NCI-H2196 (cell line): ENCODE data around the gene MAML1.
"Not testable (repeated sequence)": the region's sequence is repeated elsewhere in the genome, so short reads cannot be mapped to it uniquely, and the experiment has no call there.

ENCODE experiments used
- DNase-seq: peaks from one replicate; lab custom pipeline; 2025; ENCODE audit not compliant: unreplicated experiment; lab: John Stamatoyannopoulos, UW

Gene MAML1, protein sequence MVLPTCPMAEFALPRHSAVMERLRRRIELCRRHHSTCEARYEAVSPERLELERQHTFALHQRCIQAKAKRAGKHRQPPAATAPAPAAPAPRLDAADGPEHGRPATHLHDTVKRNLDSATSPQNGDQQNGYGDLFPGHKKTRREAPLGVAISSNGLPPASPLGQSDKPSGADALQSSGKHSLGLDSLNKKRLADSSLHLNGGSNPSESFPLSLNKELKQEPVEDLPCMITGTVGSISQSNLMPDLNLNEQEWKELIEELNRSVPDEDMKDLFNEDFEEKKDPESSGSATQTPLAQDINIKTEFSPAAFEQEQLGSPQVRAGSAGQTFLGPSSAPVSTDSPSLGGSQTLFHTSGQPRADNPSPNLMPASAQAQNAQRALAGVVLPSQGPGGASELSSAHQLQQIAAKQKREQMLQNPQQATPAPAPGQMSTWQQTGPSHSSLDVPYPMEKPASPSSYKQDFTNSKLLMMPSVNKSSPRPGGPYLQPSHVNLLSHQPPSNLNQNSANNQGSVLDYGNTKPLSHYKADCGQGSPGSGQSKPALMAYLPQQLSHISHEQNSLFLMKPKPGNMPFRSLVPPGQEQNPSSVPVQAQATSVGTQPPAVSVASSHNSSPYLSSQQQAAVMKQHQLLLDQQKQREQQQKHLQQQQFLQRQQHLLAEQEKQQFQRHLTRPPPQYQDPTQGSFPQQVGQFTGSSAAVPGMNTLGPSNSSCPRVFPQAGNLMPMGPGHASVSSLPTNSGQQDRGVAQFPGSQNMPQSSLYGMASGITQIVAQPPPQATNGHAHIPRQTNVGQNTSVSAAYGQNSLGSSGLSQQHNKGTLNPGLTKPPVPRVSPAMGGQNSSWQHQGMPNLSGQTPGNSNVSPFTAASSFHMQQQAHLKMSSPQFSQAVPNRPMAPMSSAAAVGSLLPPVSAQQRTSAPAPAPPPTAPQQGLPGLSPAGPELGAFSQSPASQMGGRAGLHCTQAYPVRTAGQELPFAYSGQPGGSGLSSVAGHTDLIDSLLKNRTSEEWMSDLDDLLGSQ

DNA sequence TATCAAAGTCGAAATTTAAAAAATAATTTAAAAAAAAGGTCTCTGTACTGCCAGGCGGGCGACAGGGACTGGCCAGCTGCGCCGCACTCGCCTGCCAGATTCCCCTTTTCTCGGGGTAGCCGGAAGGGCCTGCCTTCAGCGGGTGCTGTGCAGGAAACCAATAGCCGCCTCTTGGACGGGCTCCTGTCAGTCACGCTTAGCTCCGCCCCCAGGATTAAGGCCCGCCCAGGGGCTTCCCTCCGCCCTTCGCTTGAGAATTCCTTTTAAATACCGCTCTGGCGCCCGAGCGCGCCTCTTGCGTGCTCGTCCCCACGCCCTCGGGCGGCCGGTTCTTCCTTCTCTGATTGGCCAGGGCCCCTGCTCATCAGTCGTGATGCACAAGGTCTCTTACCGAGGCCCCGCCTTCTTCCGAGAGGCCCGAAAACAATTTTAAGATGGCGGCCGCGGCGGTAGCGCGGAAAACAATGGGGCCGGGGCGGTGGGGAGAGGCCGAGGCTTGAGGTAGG, at the start of gene MAML1:
MAML1 (plus strand) TSS at position 411 of the 506 bp plus-strand sequence. CDS start 291 bp downstream, outside the sequence.
- DNase-seq: peak; percentile 100

DNA sequence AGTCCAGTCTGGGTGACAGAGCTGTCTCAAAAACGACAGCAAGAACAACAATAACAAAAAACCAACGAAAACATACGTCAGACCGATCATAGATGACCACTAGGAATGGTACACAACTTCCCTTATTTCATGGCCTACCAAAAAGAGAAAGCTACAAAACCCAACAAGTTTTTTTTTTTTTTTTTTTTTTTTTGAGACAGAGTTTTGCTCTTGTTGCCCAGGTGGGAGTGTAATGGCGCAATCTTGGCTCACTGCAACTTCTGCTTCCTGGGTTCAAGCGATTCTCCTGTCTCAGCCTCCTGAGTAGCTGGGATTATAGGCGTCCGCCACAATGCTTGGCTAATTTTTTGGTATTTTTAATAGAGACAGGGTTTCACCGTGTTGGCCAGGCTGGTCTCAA, 43.4 kb upstream of the MAML1 start:
- DNase-seq: not testable (repeated sequence)

DNA sequence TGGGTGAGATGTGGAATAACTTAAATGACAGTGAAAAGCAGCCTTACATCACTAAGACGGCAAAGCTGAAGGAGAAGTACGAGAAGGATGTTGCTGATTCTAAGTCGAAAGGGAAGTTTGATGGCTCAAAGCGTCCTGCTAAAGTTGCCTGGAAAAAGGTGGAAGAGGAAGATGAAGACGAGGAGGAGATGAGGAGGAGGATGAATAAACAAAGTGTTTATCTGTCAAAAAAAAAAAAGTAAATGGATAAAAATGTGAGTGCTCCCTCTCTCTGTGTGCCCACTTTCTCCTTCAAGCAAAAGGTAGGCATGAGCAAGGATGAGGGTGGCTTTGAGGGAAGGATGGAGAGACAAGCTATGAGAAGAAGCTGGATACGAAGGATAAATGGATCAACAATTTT, 38.1 kb upstream of the MAML1 start:
- DNase-seq: no peak

DNA sequence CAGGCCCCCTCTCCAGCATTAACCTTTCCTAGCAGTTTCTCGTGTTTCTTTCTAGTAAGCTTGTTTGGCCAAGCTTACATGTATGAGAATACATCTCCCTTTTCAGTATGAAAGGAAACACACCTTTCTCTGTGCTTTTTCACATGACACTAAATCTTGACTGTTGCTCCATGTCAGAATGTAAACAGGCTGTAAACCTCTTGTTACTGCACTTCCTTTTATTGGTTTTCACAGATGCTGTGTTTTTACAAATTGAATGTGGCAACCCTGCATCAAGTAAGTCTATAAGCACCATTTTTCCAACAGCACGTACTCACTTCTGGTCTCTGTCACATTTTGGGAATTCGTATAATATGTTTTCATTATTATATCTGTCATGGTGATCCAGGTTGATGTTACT, 36.0 kb upstream of the MAML1 start:
- no peak for DNase-seq

DNA sequence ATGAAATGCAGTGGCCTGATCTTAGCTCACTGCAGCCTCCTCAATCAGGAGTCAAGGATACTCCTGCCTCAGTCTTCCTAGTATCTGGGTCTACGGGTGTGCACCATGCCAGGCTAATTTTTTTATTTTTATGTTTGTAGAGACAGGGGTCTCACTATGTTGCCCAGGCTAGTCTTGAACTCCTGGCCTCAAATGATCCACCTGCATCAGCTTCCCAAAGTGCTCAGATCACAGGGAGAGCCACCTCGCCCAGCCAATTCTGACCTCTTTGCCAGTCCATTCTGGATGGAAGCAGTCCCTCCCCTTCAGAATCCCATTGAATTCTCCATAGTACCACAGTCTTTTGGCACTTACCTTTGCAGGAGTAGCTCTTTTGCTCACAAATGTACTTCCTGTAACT, 35.5 kb upstream of the MAML1 start:
- no peak for DNase-seq

DNA sequence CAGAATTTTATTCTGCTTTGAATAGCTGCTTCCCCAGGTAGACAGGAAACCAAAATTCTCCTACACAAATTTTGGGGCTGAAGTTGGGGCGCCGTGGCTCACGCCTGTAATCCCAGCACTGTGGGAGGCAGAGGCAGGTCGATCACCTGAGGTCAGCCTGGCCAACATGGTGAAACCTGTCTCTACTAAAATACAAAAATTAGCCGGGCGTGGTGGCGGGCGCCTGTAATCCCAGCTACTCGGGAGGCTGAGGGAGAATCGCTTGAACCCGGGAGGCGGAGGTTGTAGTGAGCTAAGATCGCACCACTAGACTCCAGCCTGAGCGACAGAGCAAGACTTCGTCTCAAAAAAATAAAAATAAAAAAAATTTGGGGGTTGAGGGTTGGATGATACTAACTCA, 35.1 kb upstream of the MAML1 start:
- DNase-seq: not testable (repeated sequence)

DNA sequence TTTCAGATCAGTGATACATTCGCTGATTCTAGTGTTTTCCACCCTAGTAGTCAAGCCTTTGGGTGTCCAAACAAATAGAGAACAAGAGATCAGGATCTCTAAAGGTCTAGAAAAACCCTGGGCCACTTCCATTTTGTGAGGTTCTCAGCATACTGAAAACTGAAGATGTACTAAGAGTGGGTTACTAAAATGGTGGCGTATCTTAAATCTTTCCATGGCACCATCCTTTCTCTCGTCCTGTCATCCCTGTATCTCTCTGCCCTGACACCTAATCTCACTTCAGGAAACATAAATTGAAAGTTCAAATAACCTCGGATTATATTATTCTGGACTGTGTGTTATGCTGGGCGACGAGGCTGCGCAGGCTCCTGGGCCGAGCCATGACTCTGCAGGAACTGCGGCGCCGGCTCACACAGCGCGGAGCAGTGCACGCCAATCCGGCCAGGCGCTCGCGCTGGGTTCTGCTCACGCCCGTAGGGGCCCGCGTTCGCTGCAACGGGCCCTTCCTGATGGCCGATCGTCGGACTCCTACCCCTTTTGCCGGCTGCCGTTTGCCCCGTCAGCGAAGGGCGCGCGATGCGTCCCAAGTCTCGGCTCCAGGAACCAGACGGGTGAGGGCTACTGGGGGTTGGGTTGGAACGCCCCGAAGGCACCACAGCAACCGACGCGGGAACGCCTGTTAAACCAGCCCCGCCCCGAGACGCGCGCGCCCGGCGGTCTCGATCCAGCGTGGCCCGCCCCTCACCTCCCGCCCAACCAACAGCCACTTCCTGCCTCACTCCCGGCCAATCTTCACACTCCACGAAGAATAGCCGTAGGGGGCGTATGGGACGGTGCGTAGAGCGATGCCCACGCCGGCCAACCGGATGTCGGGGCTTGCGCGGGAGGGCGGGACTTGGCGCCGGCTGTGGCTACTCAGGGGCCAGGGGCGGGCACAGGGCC, 34.4 kb upstream of the MAML1 start:
- DNase-seq: peak; percentile 99

DNA sequence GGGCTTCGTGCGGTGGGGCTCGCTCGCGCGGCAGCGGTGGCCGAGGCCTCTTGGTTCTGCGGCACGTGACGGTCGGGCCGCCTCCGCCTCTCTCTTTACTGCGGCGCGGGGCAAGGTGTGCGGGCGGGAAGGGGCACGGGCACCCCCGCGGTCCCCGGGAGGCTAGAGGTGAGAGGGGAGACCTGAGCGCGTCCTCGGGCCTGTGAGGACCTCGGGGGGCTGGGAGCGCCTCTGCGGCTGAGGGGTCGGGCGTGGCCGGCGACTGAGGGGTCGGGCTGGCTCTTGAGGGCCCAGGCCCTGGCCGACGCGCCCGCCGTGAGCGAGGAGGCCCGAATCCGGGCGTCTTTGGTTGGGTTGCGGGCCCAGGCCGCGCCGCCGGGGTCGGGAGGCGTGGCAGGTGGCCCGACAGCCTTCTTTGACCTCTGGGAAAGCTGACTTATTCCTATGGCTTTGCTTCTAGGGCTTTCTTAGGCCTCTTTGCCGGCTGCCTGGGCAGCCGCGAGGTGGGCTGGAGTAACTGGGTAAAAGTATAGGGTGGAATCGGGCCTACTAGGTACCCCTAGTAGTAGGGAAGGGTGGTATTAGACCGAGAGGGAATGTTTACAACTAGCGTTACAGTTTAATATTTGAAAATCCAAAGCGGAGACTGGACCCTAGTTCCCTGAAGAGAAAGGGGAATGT, 33.5 kb upstream of the MAML1 start, which contains the start of gene CANX:
CANX (plus strand) TSS at position 33 of the 681 bp plus-strand sequence. CDS start 6,715 bp downstream, outside the sequence.
- DNase-seq: no peak

DNA sequence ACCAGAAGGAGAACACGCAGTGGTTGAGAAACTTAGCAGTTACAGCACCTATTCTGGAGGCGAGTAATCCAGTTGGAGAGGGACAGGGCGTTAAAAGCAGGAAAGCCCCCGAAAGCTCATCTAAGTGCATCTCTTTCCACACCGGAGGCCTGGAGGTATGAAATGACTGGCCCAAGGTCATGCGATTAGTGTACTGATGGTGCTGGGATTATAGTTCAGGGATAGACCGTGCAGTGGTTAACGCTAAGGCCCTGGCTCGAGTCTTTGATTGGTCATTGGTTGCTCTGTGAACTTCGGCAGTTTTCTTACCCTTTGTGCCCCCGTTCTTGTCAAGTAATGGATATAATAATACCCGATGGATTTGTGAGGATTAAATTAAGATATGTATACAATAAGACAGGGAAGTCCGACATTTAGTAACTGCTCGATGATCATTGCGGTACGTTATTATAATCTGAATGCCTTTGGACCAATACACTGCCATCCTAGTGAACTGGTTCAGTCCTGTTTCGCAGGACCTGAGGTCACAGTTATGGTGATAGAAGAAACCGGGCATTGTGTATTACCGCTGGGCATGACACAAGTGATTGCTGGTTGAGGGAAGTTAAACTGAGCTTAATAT, 32.9 kb upstream of the MAML1 start:
- peak; percentile 22 for DNase-seq

DNA sequence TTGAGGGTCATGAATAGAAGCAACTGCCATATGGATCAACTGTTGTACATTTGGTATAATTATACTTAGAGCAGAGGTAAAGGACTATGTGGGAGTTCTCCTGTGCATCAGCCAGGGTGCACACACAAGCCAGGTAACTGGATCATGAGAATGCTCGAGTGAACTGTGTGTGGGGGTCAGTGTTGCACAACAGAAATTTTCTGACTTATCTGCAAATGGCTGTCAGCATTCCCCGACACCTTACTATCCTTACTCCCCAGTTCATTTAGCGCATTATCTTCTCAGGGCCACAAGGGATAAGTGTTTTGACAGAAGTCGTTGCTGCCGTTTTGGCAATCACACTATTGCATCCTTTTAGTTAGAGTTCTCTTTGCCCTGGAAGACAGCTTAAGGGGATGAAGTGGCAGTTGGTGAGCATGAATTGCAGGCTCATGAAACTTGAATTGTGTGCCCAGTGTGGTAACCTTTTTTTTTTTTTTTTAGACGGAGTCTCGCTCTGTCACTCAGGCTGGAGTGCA, 32.2 kb upstream of the MAML1 start:
- no peak for DNase-seq

DNA sequence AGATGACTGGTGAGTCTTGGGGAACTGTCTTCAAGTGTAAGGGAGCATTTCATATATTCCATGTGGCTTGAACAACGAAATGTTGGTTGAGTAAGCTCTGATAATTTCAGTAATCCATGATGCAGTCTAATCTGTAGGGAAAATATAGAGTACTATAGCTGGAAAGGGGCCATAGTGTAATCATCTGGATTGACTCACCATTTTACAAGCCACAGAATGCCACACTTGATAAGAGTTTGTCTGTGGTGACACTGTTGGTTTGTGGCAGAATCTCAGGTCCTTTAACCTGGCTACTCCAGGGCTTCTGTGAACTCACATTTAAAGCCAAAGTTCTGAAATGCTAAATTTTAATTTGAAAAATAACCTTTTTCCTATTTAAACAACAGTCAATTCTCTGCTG, 16.3 kb upstream of the MAML1 start:
- DNase-seq: no peak

DNA sequence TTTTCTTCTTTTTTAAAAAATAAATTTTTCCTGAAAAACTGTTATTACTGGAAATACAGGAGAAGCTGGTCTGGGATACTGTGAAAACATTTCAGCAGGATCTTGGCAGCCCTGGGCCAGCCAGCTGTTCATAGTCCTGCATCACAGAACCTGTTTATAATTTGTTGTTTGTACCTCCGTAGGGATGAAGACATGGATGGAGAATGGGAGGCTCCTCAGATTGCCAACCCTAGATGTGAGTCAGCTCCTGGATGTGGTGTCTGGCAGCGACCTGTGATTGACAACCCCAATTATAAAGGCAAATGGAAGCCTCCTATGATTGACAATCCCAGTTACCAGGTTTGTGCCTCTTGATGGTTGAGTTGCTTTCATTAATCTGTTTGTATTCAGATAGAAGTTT, 12.4 kb upstream of the MAML1 start:
- DNase-seq: no peak

DNA sequence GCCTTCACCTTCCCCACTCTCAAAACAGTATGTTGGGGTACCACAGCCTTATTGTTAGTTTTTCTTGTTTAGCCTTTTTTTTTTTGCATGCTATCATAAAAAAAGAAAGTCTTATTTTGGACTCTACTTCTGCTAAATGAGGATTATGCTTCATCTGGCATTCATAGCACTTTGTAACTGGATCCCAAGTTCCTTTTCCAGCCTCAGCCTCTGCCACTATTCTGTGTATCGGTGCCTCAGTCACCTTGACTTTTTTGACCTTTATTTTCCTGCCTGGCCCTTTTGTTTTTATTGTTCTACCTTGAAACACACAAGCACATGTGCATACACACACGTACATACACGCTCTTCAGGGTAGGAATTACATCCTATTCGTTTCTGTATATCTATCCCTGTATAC, 8.5 kb upstream of the MAML1 start:
- no peak for DNase-seq

DNA sequence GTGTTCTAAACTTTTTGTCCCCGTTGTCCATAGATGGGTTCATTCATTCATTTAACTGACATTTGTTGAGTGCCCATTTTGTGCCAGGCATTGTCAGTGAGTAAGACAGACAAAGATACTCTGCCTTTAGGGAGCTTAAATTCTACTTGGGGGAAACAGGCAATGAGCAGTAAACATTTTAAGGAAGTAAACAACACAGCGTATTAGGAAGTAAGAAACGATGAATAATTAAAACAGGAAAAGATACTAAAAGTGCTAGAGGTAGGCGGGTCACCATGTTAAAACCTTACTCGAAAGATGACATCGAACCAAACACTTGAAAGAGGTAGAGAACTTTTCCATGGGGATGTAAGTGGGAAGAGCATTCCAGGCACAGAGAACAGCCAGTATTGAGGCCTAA, 5.5 kb upstream of the MAML1 start:
- no peak for DNase-seq

DNA sequence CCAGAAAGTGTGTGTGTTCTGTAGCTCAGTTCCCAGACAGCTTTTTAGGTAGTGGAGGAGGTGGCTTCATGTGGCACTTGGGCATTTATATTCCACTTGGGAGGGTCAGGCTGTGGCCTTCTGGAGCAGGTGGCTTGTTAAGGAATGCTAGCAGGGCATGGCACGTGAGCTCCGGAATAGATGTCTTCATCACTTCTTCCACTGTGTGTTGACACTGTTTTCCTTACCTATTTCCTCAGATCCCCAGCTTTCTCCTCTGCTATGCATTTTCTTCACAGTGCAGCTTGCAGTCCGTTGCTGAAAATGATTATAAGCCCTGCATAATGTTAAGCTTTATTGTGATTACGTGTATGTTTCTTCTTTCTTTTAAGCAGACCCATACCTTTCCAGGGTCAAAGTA, 3.3 kb upstream of the MAML1 start:
- no peak for DNase-seq

DNA sequence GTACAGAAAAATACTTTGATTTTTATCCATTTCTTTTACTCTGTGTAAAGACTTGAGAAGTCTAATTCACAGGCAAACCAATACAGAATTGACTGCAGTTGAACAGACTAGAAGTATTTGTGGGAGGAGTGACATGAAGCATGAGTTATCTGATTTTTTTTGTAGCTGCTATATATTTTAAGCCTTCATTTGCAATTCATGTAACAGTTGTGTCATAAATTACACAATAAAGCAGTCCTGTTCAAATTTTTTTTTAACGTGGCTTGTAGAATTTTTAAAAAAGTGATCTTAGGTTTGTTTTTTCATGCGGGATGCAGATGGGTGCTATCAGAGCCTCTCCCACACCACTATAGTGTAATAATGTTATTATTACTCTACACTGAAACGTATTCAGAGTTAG, 2.9 kb upstream of the MAML1 start:
- no peak for DNase-seq

DNA sequence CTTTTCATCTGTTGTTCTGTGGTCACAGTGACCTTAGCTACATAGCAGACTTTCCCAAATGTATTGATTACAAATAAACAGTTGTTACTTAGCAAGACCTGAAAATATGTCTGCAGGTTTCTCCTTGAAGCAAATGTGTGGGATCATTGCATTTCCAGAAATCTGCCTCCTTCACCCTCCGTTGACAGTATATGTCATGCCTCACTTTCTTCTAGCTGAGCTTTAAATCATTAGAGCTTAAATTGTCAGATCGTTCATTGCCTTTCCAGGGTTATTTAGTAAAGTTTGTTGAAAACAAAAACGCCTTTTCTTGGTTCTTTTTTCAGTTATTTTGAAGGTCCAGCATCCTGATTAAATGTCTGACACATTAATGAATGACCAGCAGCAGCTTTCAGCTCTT, 2.3 kb upstream of the MAML1 start:
- no peak for DNase-seq

DNA sequence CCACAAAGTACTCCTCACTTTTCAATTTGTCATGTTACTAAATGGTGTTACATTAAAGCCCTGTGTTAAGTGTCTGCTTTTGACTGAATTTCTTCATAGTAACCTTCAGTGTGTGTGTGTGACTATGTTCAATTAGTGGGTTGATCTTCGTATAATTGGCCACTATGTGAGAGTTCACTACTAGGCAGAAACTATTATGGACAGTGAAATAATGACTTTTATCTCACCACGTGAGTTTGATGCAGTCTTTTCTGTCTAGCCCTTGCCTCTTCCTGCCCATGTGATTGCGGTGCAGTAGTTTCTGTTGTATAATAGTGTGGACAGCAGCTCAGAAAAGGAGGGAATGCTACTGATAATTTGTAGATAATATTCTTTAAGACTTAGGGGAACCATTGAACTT, 1.8 kb upstream of the MAML1 start:
- no peak for DNase-seq

DNA sequence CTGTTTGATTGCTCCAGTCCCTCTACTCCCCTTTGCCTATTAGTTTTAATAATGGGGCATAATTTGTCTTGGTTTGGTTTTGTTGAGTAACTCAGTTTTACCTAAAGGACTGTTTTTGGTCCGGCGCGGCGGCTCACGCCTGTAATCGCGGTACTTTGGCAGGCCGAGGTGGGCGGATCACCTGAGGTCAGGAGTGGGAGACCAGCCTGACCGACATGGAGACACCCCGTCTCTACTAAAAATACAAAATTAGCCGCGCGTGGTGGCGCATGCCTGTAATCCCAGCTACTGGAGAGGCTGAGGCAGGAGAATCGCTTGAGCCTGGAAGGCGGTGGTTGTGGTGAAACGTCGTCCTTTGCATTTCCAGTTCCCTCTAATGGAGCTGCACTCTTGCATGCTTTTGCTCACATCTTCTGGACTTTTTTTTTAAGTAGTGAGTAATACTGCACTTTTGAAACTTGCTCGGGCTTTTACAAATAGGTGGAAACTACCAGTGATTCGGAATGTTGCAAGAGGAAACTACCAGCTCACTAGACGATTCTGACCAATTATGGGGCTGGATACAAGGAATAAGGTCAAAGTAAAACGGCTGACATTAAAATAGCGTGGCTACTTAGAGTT, 721 bp upstream of the MAML1 start:
- no peak for DNase-seq
